Measurements from ENCODE around the gene KRTAP26-1. TPM values are rescaled to one million over a fixed set of nuclear protein-coding genes. Genes with fewer than 3 reads are reported as not detected.

The KRTAP26-1 gene
- total RNA-seq, 1 experiment from 2014 or later, result not detected

- no peak for DNase-seq (ENCODE audit: low read depth)
These were observed 49.0 kb downstream of the KRTAP26-1 start for GRCh38 chr21:30271156-30271555.

- DNase-seq (ENCODE audit: low read depth), result no peak
These were observed 50.1 kb downstream of the KRTAP26-1 start for GRCh38 chr21:30269803-30270530.

Other genes starting within 250 kb of the KRTAP26-1 start
- not detected in 2 replicates for gene CLDN17, start 153.5 kb downstream of the KRTAP26-1 start, total RNA-seq (2014; rRNA removed; shearing (Covaris generic))
- gene CLDN8, start 104.2 kb downstream of the KRTAP26-1 start, total RNA-seq (2014; rRNA removed; shearing (Covaris generic)), result not detected in 2 replicates
- not detected in 2 replicates for gene KRTAP24-1, start 37.4 kb downstream of the KRTAP26-1 start, total RNA-seq (2014; rRNA removed; shearing (Covaris generic))
- not detected in 2 replicates for gene KRTAP25-1, start 30.8 kb downstream of the KRTAP26-1 start, total RNA-seq (2014; rRNA removed; shearing (Covaris generic))
- not detected in 2 replicates for gene KRTAP27-1, start 17.4 kb upstream of the KRTAP26-1 start, total RNA-seq (2014; rRNA removed; shearing (Covaris generic))
- not detected in 2 replicates for gene KRTAP23-1, start 28.3 kb upstream of the KRTAP26-1 start, total RNA-seq (2014; rRNA removed; shearing (Covaris generic))
- gene KRTAP13-2, start 52.0 kb upstream of the KRTAP26-1 start, total RNA-seq (2014; rRNA removed; shearing (Covaris generic)), result not detected in 2 replicates
- not detected in 2 replicates for gene KRTAP13-1, start 75.7 kb upstream of the KRTAP26-1 start, total RNA-seq (2014; rRNA removed; shearing (Covaris generic))
- not detected in 2 replicates for gene KRTAP13-3, start 105.6 kb upstream of the KRTAP26-1 start, total RNA-seq (2014; rRNA removed; shearing (Covaris generic))
- gene KRTAP13-4, start 109.9 kb upstream of the KRTAP26-1 start, total RNA-seq (2014; rRNA removed; shearing (Covaris generic)), result not detected in 2 replicates
- not detected in 2 replicates for gene KRTAP15-1, start 120.0 kb upstream of the KRTAP26-1 start, total RNA-seq (2014; rRNA removed; shearing (Covaris generic))
- not detected in 2 replicates for gene KRTAP19-1, start 160.1 kb upstream of the KRTAP26-1 start, total RNA-seq (2014; rRNA removed; shearing (Covaris generic))
- not detected in 2 replicates for gene KRTAP19-2, start 167.1 kb upstream of the KRTAP26-1 start, total RNA-seq (2014; rRNA removed; shearing (Covaris generic))
- not detected in 2 replicates for gene KRTAP19-3, start 171.7 kb upstream of the KRTAP26-1 start, total RNA-seq (2014; rRNA removed; shearing (Covaris generic))
- gene KRTAP19-4, start 176.8 kb upstream of the KRTAP26-1 start, total RNA-seq (2014; rRNA removed; shearing (Covaris generic)), result not detected in 2 replicates
- gene KRTAP19-5, start 181.8 kb upstream of the KRTAP26-1 start, total RNA-seq (2014; rRNA removed; shearing (Covaris generic)), result not detected in 2 replicates
- gene KRTAP19-6, start 221.5 kb upstream of the KRTAP26-1 start, total RNA-seq (2014; rRNA removed; shearing (Covaris generic)), result not detected in 2 replicates
- not detected in 2 replicates for gene KRTAP19-7, start 241.0 kb upstream of the KRTAP26-1 start, total RNA-seq (2014; rRNA removed; shearing (Covaris generic))

Measured in RPMI7951 (cell line).